SU-DHL-6 (cell line): Measurements from ENCODE around the gene TBRG1.

Experiments
- CTCF ChIP-seq: fragments of 200-600 bp; sonication (generic); IDR thresholded peaks from one replicate; pipeline ENCODE4 v1.5.1; 2017; ENCODE audit warnings: antibody characterized with exemption, mild to moderate bottlenecking, low read length, moderate library complexity; ENCODE audit not compliant: insufficient read depth, poor library complexity, severe bottlenecking
- EZH2phosphoT487 ChIP-seq: fragments of 200-600 bp; sonication (generic), shearing (Covaris generic); conservative IDR thresholded peaks from 2 replicates; pipeline ENCODE4 v1.6.1; 2018; ENCODE audit warnings: mild to moderate bottlenecking, antibody characterized with exemption, low read length, moderate library complexity, mixed read lengths

DNA sequence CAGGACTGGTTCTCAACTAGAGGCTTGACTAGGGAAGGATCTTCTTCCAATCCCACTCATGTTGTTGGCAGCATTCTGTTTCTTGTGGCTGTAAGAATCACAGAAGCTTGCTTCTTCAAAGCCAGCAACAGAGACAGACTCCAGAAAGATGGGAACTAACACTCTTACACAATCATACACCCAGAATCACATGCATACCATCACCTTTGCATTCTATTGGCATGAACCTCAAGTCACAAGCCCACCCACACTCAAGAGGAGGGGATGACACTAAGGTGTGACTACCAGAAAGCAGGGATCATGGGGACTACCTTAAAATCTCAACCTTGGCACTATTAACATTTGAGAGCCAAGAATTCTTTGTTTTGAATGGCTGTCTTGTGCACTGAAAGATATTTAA lies 25.0 kb upstream of the TBRG1 start:
- TF ChIP-seq CTCF = no peak
- no peak for TF ChIP-seq EZH2phosphoT487
